Activated CD8-positive, alpha-beta memory T cell treated with anti-CD3 and anti-CD28 coated beads, Interleukin-2, amount 50 U/mL, for 1 hour (primary cell): ENCODE measurements around the gene TRMT2A.
"Not testable (repeated sequence)": the region's sequence is repeated elsewhere in the genome, so short reads cannot be mapped to it uniquely, and the experiment has no call there.

ENCODE experiments used
- DNase-seq: peaks from one replicate; pipeline ENCODE4 v3.0.0-alpha.2; 2020; ENCODE audit errors: extremely low read depth

Gene TRMT2A, protein sequence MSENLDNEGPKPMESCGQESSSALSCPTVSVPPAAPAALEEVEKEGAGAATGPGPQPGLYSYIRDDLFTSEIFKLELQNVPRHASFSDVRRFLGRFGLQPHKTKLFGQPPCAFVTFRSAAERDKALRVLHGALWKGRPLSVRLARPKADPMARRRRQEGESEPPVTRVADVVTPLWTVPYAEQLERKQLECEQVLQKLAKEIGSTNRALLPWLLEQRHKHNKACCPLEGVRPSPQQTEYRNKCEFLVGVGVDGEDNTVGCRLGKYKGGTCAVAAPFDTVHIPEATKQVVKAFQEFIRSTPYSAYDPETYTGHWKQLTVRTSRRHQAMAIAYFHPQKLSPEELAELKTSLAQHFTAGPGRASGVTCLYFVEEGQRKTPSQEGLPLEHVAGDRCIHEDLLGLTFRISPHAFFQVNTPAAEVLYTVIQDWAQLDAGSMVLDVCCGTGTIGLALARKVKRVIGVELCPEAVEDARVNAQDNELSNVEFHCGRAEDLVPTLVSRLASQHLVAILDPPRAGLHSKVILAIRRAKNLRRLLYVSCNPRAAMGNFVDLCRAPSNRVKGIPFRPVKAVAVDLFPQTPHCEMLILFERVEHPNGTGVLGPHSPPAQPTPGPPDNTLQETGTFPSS

GRCh38 chr22:20116951-20117632, at the start of gene TRMT2A:
Gene TRMT2A, minus strand, starts transcription at chr22:20117226. Its CDS starts 320 bp downstream, at chr22:20116906.
- DNase-seq = peak; percentile 88

- no peak for DNase-seq
Observed at GRCh38 chr22:20166703-20167102, 49.7 kb upstream of the TRMT2A start.

- DNase-seq = no peak
Observed at GRCh38 chr22:20165913-20166312, 48.9 kb upstream of the TRMT2A start.

DNA sequence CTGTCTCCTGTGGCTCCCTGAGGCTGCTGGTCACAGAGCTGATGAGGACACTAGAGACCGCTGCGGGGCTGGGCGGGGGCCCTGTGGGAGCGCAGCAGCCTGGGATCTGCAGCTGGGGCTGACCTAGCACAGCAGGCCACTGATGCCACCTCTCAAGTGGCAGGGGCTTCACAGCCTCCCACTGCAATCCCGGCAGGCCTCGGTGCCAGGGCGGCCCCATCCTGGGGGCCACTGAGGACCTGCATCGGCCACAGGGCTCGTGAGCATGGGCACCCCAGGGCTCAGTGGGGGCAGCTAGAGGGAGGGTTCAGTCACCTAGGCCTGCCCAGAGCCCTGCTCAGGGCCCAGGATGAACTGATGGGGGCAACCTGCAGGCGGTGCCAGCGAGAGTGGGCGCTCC, 48.4 kb upstream of the TRMT2A start:
- no peak for DNase-seq

- no peak for DNase-seq
Observed at GRCh38 chr22:20164863-20165262, 47.8 kb upstream of the TRMT2A start.

GRCh38 chr22:20160041-20160440, 43.0 kb upstream of the TRMT2A start:
- no peak for DNase-seq

- not testable (repeated sequence) for DNase-seq
Observed at GRCh38 chr22:20159531-20159930, 42.5 kb upstream of the TRMT2A start.

- no peak for DNase-seq
Observed at GRCh38 chr22:20159076-20159475, 42.0 kb upstream of the TRMT2A start.

- DNase-seq = no peak
Observed at GRCh38 chr22:20158391-20159036, 41.5 kb upstream of the TRMT2A start.

- no peak for DNase-seq
Observed at GRCh38 chr22:20157430-20158183, 40.6 kb upstream of the TRMT2A start.

- peak; percentile 56 for DNase-seq
Observed at GRCh38 chr22:20156611-20157429, 39.8 kb upstream of the TRMT2A start.

DNA sequence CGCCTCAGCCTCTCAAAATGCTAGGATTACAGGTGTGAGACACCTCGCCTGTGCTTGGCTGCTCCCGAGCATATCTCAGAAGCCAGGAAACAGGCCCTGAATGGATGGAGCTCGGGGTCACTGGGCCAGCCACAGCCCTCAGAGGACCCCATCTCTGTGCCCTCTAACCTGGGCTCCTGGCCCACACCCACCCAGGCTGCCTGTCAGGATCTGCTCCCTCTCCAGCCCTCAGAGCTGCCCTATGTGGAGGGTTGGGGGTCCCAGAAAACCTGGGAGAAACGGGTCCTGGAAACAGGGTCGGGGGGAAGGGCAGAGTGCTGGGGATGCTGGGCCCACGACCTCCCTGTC, 39.0 kb upstream of the TRMT2A start:
- no peak for DNase-seq

DNA sequence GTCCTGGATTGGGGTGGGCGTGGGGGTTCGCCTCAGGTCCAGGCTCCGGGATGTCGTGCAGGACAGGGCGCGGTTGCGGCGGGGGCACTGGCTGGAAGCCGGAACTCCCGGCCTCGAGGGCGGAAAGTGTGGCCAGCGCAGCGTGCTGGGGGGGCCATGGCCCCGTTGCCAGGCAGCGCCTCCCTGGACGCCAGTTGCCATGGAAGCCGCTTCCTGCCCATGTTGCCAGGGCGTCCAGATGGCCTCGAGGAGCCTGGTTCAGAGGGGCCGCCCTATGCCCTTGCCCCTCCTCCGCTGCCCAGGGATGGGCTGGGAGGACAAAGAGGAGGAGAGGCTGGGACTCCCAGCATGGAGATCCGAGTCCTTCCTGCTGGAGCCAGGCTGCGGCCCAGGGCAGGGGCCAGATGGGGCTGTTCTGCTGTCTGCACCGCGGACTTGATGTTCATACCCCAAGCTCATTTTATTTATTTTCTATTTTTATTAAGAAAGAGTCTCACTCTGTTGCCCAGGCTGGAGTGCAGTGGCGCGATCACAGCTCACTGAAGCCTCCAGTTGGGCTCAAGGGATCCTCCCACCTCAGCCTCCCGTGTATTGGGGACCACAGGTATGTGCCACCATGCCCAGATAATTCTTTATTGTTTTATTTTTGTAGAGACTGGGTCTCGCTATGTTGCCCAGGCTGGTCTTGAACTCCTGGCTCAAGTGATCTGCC, 38.5 kb upstream of the TRMT2A start:
- no peak for DNase-seq

GRCh38 chr22:20154602-20155187, 37.7 kb upstream of the TRMT2A start:
- no peak for DNase-seq

- DNase-seq = no peak
Observed at GRCh38 chr22:20153945-20154344, 36.9 kb upstream of the TRMT2A start.

DNA sequence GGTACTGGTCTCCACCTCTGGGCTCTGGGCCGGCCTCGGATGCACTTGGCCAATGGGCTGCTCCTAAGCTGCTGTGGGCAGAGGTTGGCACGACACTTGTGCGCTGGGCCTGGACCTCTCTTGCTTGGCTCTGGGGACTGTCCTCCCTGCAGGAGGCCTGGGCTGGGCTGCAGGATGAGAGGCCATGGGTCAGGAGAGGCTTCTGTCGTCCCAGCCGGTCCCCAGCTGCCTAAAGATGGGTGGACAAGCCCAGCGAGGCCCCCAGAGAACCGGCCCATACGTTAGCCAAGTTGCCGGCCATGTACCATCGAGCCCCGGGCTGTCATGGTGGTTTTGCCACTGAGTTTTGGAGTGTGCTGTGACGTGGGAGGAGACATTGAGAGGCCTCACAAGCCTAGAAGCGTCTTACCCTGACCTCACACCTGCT, 35.5 kb upstream of the TRMT2A start:
- no peak for DNase-seq

GRCh38 chr22:20151276-20151588, 34.2 kb upstream of the TRMT2A start:
- DNase-seq = no peak

GRCh38 chr22:20150381-20151275, 33.6 kb upstream of the TRMT2A start, which contains the start of gene CCDC188:
Gene CCDC188, minus strand, starts transcription at chr22:20151055. Its CDS starts 69 bp downstream, at chr22:20150986.
- DNase-seq = no peak
